ENCODE results near the gene NLRP13.

- TF ChIP-seq EZH2phosphoT487 (IDR thresholded peaks at IDR 0.05; ENCODE audit: borderline replicate concordance) = no peak
- TF ChIP-seq CTCF (conservative IDR thresholded peaks at IDR 0.05; ENCODE audit: low read length) = no peak
Observed at GRCh38 chr19:55927991-55928390, 4.1 kb downstream of the NLRP13 start.
